Parathyroid adenoma (tissue), 2 donors: ENCODE results near the gene FOXF2.

Source experiments
- H2AFZ ChIP-seq: fragments of 300-600 bp; sonication (generic); one replicate; pipeline ENCODE4 v1.7.0; 2017; ENCODE audit warnings: antibody characterized with exemption, mild to moderate bottlenecking
- H3K27ac ChIP-seq: fragments of 300-600 bp; sonication (generic); one replicate; pipeline ENCODE4 v1.7.0; 2017
- H3K27me3 ChIP-seq: fragments of 300-600 bp; sonication (generic); one replicate; pipeline ENCODE4 v1.7.0; 2017; ENCODE audit warnings: low read length; ENCODE audit not compliant: control insufficient read depth, insufficient read depth
- H3K36me3 ChIP-seq: fragments of 300-600 bp; sonication (generic); one replicate; pipeline ENCODE4 v1.7.0; 2017; ENCODE audit warnings: low read length; ENCODE audit not compliant: control insufficient read depth, insufficient read depth
- H3K4me1 ChIP-seq: fragments of 300-600 bp; sonication (generic); one replicate; pipeline ENCODE4 v1.7.0; 2017; ENCODE audit warnings: control low read depth
- H3K4me2 ChIP-seq: fragments of 300-600 bp; sonication (generic); one replicate; pipeline ENCODE4 v1.7.0; 2017; ENCODE audit warnings: low read length
- H3K4me3 ChIP-seq: fragments of 300-600 bp; sonication (generic); one replicate; pipeline ENCODE4 v1.7.0; 2017; ENCODE audit warnings: low read depth, low read length
- H3K79me2 ChIP-seq: fragments of 300-600 bp; sonication (generic); one replicate; pipeline ENCODE4 v1.7.0; 2017; ENCODE audit warnings: control low read depth
- H3K9ac ChIP-seq: fragments of 300-600 bp; sonication (generic); one replicate; pipeline ENCODE4 v1.7.0; 2017; ENCODE audit warnings: mild to moderate bottlenecking
- H3K9me3 ChIP-seq: fragments of 300-600 bp; sonication (generic); one replicate; pipeline ENCODE4 v1.7.0; 2017; ENCODE audit warnings: low read length; ENCODE audit not compliant: control insufficient read depth
- CTCF ChIP-seq: fragments of 300-600 bp; sonication (generic); IDR thresholded peaks from one replicate; pipeline ENCODE4 v1.7.0; 2017; ENCODE audit warnings: antibody characterized with exemption, mild to moderate bottlenecking
- donor health status: primary hyperparathyroidism.

FOXF2 gene

DNA sequence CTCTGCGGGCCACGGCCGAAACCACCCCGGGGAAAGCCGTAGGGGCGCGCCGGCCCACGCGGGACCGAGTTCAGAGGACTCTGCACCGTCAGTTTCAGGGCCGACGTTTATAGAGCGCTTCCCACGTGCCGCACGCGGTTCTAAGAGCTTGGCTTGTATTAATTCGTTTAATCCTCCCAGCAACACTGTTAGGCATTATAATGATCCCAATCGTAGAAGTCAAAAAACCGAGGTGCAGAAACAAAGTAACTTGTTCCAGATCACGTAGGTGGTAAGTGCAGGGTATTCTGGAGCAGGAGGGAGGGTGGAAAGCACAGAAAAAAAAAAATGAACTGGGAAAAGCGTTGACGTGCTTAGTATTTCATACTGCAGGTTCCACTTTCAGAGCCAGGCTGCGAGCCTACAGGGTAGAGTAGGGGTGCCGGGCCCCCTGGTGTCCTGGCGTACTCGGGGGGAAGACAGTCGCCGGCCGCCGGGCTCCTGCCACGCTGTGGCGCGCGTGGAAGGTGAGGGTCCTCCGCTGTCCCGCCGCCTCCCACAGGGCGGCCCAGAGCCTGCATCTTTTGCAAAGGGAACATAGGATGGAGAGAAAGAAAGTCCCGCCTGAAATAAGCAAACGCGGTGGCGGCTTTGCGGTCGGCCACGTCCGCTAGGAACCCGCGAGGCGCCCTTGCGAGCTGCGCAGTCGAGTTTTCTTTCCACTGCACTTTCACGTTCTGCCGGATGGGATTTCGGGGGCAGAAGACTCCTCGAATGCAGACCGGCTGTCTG, 10.2 kb upstream of the FOXF2 start:
- H3K4me1 ChIP-seq: no peaks in the 10 kb centered on the region

GRCh38 chr6:1379788-1380147, 9.6 kb upstream of the FOXF2 start:
- no peak overlapping the region for H3K4me3 ChIP-seq
- no peaks in the 10 kb centered on the region for H3K36me3 ChIP-seq
- no peak for TF ChIP-seq CTCF
- no peaks in the 10 kb centered on the region for H3K4me1 ChIP-seq
- no peak overlapping the region for H3K9ac ChIP-seq
- no peaks in the 10 kb centered on the region for H3K9me3 ChIP-seq
- H3K4me2 ChIP-seq: no peak overlapping the region
- no peak overlapping the region for H2AFZ ChIP-seq
- H3K79me2 ChIP-seq: no peaks in the 10 kb centered on the region
- H3K27ac ChIP-seq: no peak overlapping the region
- peaks cover 17% of the 10 kb centered on the region for H3K27me3 ChIP-seq

More for the DNA sequence above, 10.2 kb upstream of the FOXF2 start:
- Histone ChIP-seq H3K9me3 (no peaks in the 10 kb centered on the region), H3K4me2 (peak overlapping the region; percentile 15), H3K27me3 (peaks cover 13% of the 10 kb centered on the region), H3K27ac (no peak overlapping the region), H3K4me3 (no peak overlapping the region), H2AFZ (no peak overlapping the region), H3K36me3 (no peaks in the 10 kb centered on the region), H3K79me2 (no peaks in the 10 kb centered on the region), H3K9ac (no peak overlapping the region)
- TF ChIP-seq CTCF: no peak

- no peaks in the 10 kb centered on the region for H3K36me3 ChIP-seq
- H3K4me3 ChIP-seq: no peak overlapping the region
- H3K27ac ChIP-seq: no peak overlapping the region
- H3K4me1 ChIP-seq: no peaks in the 10 kb centered on the region
- H3K4me2 ChIP-seq: no peak overlapping the region
- peaks cover 22% of the 10 kb centered on the region for H3K27me3 ChIP-seq
- H3K79me2 ChIP-seq: no peaks in the 10 kb centered on the region
- no peaks in the 10 kb centered on the region for H3K9me3 ChIP-seq
- H3K9ac ChIP-seq: no peak overlapping the region
- H2AFZ ChIP-seq: no peak overlapping the region
- TF ChIP-seq CTCF: no peak
These were observed 8.6 kb upstream of the FOXF2 start for GRCh38 chr6:1380625-1381427.

- Histone ChIP-seq H3K4me1 (no peaks in the 10 kb centered on the region), H3K27ac (no peak overlapping the region), H3K27me3 (peaks cover 22% of the 10 kb centered on the region)
These were observed 7.7 kb upstream of the FOXF2 start for GRCh38 chr6:1381481-1382330.

More at GRCh38 chr6:1381481-1382330, 7.7 kb upstream of the FOXF2 start:
- TF ChIP-seq CTCF: peak; percentile 51
- H3K9ac ChIP-seq: no peak overlapping the region
- H3K4me2 ChIP-seq: peak overlapping the region; percentile 30
- H3K79me2 ChIP-seq: no peaks in the 10 kb centered on the region
- H3K4me3 ChIP-seq: no peak overlapping the region
- no peaks in the 10 kb centered on the region for H3K36me3 ChIP-seq
- H2AFZ ChIP-seq: peak overlapping the region; percentile 46
- H3K9me3 ChIP-seq: no peaks in the 10 kb centered on the region
